Measurements from ENCODE around the gene CMTM4.

DNA sequence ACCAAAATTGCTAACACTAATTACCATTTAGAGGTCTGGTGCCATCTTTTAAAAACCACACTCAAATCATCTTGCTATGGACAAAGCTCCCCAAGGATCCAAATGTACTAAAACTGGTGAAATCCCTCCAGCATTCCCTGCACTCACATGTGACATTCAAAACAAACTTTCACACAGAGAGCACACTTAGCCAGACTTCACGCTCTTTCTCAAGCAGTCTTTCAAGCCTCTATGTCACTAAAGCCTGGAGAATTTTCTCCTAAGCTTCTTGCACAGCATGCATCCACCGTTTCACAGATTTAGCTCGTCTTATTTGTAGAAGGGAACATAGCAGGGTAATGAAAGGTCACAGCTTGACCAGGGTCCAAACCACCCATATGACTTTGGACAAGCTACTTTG, 72.8 kb downstream of the CMTM4 start:
- TF ChIP-seq, protein P1, sequence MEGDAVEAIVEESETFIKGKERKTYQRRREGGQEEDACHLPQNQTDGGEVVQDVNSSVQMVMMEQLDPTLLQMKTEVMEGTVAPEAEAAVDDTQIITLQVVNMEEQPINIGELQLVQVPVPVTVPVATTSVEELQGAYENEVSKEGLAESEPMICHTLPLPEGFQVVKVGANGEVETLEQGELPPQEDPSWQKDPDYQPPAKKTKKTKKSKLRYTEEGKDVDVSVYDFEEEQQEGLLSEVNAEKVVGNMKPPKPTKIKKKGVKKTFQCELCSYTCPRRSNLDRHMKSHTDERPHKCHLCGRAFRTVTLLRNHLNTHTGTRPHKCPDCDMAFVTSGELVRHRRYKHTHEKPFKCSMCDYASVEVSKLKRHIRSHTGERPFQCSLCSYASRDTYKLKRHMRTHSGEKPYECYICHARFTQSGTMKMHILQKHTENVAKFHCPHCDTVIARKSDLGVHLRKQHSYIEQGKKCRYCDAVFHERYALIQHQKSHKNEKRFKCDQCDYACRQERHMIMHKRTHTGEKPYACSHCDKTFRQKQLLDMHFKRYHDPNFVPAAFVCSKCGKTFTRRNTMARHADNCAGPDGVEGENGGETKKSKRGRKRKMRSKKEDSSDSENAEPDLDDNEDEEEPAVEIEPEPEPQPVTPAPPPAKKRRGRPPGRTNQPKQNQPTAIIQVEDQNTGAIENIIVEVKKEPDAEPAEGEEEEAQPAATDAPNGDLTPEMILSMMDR (IDR thresholded peaks at IDR 0.05; ENCODE audit: insufficient read depth, low read length, poor library complexity, severe bottlenecking): no peak
- TF ChIP-seq EZH2phosphoT487 (conservative IDR thresholded peaks at IDR 0.05; ENCODE audit: low read length): no peak

All from SU-DHL-6 (cell line).